Effector memory CD4-positive, alpha-beta T cell (primary cell): ENCODE results near the gene CBLN1.

ENCODE experiments used
- DNase-seq, 3 donors: peaks; one replicate each; pipeline ENCODE4 v3.0.0-alpha.2; 2020
- H3K27ac ChIP-seq: 2 replicates; pipeline ENCODE4 v1.7.0; 2013; ENCODE audit warnings: mild to moderate bottlenecking, low read length, moderate library complexity; ENCODE audit not compliant: insufficient read depth, poor library complexity, severe bottlenecking
- H3K27me3 ChIP-seq: replicated peaks from 2 replicates; pipeline ENCODE4 v1.7.0; 2013; ENCODE audit warnings: mild to moderate bottlenecking, low read length; ENCODE audit not compliant: insufficient read depth, control insufficient read depth, poor library complexity, severe bottlenecking
- H3K36me3 ChIP-seq: 2 replicates; pipeline ENCODE4 v1.7.0; 2013; ENCODE audit warnings: mild to moderate bottlenecking, low read length, moderate library complexity; ENCODE audit not compliant: control insufficient read depth, insufficient read depth
- H3K4me1 ChIP-seq: 2 replicates; pipeline ENCODE4 v1.7.0; 2013; ENCODE audit warnings: low read length, mild to moderate bottlenecking; ENCODE audit not compliant: control insufficient read depth, insufficient read depth, poor library complexity, severe bottlenecking
- H3K4me3 ChIP-seq: 2 replicates; pipeline ENCODE4 v1.7.0; 2013; ENCODE audit warnings: low read length, low read depth, mild to moderate bottlenecking; ENCODE audit not compliant: insufficient read depth, poor library complexity, severe bottlenecking
- H3K9me3 ChIP-seq: 2 replicates; pipeline ENCODE4 v1.7.0; 2013; ENCODE audit warnings: mild to moderate bottlenecking, low read length, moderate library complexity; ENCODE audit not compliant: control insufficient read depth

CBLN1 gene

GRCh38 chr16:49278567-49278827 is 3.1 kb downstream of the CBLN1 start:
- Histone ChIP-seq H3K9me3 (no peaks in the 10 kb centered on the region), H3K36me3 (no peaks in the 10 kb centered on the region), H3K27me3 (peaks cover 11% of the 10 kb centered on the region), H3K4me3 (no peak overlapping the region), H3K4me1 (no peaks in the 10 kb centered on the region), H3K27ac (no peak overlapping the region)
- no peak for DNase-seq

DNA sequence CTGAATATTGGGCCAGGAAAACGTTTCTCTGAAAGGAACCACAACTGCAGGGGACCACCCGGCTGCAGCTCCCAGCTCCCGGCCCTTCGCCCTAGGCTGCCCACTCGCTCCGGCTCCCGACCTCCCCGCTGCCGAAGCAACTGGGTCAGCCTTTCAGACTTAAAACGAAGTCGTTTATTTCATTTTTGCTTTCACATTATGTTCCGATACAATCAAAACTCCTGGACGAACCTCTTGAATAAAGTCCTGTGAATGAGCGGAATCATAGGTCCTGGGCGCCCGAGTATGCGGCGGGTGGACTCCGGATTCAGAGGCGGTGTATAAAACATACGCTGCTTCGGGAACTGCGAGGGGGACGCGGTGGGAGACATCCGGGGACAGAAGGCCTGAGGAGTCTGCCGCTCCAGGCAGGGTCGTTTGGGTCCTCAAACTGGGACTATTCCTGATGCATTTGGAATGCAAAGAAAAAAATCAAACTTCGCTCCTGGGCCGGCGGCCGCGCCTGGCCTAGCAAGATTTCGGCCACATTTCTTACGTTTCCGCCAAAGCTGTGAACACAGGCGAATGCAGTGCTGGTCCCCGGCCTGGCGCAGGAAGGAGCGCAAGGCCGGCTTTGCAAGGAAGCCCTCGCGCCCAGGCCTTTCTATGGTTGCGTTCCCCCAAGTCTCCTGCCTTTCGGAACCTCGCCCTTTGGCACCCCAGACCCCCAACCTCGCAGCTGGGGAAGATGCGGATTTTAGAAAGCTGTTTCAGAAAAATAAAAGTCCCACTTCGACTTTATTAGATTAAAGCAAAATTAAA is 3.7 kb downstream of the CBLN1 start:
- Histone ChIP-seq H3K27ac (no peak overlapping the region), H3K9me3 (no peaks in the 10 kb centered on the region), H3K36me3 (no peaks in the 10 kb centered on the region), H3K4me1 (no peaks in the 10 kb centered on the region), H3K4me3 (no peak overlapping the region), H3K27me3 (peaks cover 8% of the 10 kb centered on the region)
- no peak for DNase-seq

DNA sequence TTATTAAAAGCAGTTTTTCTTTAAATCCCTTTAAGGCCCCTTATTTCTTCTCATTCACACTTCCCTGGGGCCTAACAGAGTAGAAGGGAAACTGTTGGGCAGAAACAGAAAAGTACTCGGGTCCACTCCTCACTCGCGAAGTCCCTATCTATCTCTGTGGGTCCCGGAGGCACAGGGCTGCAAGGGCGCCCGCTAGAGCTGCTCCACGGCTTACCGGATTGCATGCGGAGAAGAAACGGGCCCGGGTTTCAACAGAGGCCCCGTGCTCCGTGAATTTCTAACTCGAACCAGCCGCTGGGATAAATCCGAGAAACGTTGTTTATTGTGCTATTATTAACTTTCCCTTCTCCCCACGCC is 4.3 kb downstream of the CBLN1 start:
- H3K4me3 ChIP-seq = no peak overlapping the region
- DNase-seq = no peak
- no peaks in the 10 kb centered on the region for H3K9me3 ChIP-seq
- H3K4me1 ChIP-seq = no peaks in the 10 kb centered on the region
- H3K27me3 ChIP-seq = peaks cover 8% of the 10 kb centered on the region
- no peak overlapping the region for H3K27ac ChIP-seq
- H3K36me3 ChIP-seq = no peaks in the 10 kb centered on the region

DNA sequence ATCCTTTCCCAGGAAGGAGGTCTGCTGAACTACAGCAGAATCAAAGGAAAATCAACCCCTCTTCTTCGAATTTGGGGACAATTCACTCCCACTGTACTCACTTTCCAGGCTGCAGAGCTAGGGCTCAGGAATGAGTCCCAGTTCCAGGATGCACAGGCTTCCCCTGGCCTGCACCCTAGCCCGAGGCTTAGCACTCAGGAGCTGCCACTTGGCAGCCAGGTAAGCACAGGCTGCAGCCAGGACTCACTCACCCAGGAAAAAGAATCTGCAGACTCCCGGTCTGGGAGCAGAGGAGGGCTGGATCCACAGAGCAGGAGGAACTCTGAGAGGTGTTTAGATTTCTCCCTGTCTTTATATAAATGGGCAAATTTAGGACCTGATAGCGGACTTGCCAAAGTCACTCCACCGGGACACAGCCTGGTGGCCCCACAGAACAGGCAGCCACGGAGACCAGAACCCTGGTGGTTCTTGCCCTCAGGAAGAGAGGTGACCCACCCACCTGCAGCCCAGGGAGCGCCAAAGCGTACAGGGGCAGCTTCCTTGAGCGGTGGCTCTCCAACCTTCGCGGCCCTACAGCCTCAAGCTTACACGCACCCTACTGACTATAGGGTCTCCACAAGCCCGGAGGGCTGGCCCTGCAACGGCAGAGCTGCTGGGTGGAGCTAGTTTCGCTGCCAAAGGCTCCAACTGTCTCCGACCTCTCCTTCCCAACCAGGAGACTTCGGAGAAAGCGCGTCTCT is 4.8 kb downstream of the CBLN1 start:
- Histone ChIP-seq H3K4me1 (no peaks in the 10 kb centered on the region), H3K27me3 (peaks cover 10% of the 10 kb centered on the region), H3K4me3 (no peak overlapping the region), H3K9me3 (no peaks in the 10 kb centered on the region), H3K27ac (no peak overlapping the region), H3K36me3 (no peaks in the 10 kb centered on the region)
- DNase-seq = no peak

GRCh38 chr16:49275870-49276269 is 5.8 kb downstream of the CBLN1 start:
- peaks cover 8% of the 10 kb centered on the region for H3K27me3 ChIP-seq
- no peak overlapping the region for H3K4me3 ChIP-seq
- H3K4me1 ChIP-seq = no peaks in the 10 kb centered on the region
- no peaks in the 10 kb centered on the region for H3K9me3 ChIP-seq
- no peaks in the 10 kb centered on the region for H3K36me3 ChIP-seq
- no peak overlapping the region for H3K27ac ChIP-seq
- DNase-seq = no peak

DNA sequence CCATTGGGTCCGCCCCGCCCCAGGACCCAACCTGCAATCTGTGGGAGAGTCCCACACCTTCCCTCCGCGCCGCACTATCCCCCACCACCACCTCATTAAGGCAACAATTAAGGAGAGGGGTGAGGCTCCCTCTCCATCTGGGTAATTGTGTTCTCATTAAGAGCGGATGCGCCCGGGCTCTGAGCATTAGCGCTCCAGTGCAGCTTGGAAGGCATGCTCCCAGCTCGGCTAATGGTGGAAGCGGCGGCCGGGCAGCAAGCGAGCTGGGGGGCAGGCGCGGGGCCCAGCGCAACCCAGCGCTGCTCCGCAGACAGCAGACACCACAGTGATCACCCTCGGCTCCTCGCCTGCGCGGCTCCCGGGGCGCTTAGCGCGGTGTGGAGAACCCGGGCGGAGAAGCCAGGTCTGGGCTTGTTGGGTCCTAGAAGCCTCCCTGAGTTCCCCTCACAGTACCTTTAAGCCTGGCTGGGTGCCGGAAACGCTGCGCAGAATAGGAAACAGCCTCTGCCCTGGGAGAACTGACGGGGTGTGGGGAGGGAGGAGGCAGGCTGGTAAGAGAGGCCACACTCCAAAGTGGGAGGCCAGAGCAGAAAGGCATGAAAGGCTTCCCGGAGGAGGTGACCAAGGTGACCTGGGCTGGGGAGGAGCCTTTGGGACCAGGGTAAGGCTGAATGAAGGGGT is 6.4 kb downstream of the CBLN1 start:
- H3K36me3 ChIP-seq = no peaks in the 10 kb centered on the region
- H3K9me3 ChIP-seq = no peaks in the 10 kb centered on the region
- H3K4me1 ChIP-seq = no peaks in the 10 kb centered on the region
- H3K4me3 ChIP-seq = no peak overlapping the region
- no peak overlapping the region for H3K27ac ChIP-seq
- DNase-seq = no peak
- H3K27me3 ChIP-seq = peaks cover 3% of the 10 kb centered on the region

GRCh38 chr16:49274591-49274990 is 7.0 kb downstream of the CBLN1 start:
- Histone ChIP-seq H3K9me3 (no peaks in the 10 kb centered on the region), H3K36me3 (no peaks in the 10 kb centered on the region), H3K27ac (no peak overlapping the region), H3K4me3 (no peak overlapping the region), H3K27me3 (peaks cover 3% of the 10 kb centered on the region), H3K4me1 (no peaks in the 10 kb centered on the region)
- no peak for DNase-seq

DNA sequence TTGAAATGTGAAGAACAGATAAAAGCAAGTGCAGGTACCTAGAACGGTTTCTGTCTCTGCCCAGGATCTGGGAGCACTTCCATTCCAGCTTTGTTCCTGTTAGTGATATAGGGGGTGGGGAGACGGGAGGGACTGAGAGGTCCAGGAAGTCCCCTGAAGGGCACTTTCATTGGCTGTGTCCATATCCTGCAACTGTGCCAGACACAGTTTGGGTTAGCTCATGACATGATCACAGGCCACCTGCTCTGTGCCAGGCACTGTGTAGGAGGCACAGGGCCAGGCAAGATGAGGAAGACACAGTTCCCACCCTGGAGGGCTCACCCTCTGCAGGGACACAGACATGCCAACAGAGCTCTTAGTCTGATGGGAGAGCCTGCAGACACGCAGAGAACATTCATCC is 7.9 kb downstream of the CBLN1 start:
- no peak overlapping the region for H3K27ac ChIP-seq
- no peaks in the 10 kb centered on the region for H3K9me3 ChIP-seq
- no peak for DNase-seq
- no peak overlapping the region for H3K4me3 ChIP-seq
- no peaks in the 10 kb centered on the region for H3K4me1 ChIP-seq
- H3K36me3 ChIP-seq = no peaks in the 10 kb centered on the region
- peaks cover 3% of the 10 kb centered on the region for H3K27me3 ChIP-seq

DNA sequence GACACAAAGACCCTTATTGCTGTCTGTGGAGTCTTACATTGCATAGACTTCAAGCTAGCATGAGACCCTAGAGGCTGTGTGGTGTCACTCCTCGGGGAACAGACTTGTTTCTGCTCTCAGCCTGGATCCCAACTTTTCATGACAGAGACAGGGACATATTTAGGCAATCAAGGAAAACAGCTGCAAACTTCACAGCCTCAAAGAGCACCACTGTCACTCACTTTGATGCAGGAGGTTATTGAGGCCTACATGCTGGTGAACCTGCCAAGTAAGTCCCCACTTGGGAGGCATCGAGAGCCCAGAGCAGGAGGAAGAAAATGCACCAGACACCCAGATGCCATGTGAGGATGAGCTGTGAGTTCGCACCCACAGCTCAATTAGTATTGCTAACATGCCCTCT is 10.3 kb downstream of the CBLN1 start:
- no peak overlapping the region for H3K4me3 ChIP-seq
- no peaks in the 10 kb centered on the region for H3K4me1 ChIP-seq
- peaks cover 3% of the 10 kb centered on the region for H3K27me3 ChIP-seq
- H3K9me3 ChIP-seq = no peaks in the 10 kb centered on the region
- H3K27ac ChIP-seq = no peak overlapping the region
- no peaks in the 10 kb centered on the region for H3K36me3 ChIP-seq
- DNase-seq = no peak

- Histone ChIP-seq H3K4me3 (no peak overlapping the region), H3K36me3 (no peaks in the 10 kb centered on the region), H3K9me3 (no peaks in the 10 kb centered on the region), H3K27me3 (peaks cover 3% of the 10 kb centered on the region), H3K4me1 (no peaks in the 10 kb centered on the region), H3K27ac (no peak overlapping the region)
- DNase-seq = no peak
Measured at GRCh38 chr16:49269201-49269600, 12.4 kb downstream of the CBLN1 start.
